HG03060 (cell line): ENCODE data around the gene POU6F1.
"Not testable (repeated sequence)": the region's sequence is repeated elsewhere in the genome, so short reads cannot be mapped to it uniquely, and the experiment has no call there.

Experiments
- ATAC-seq: cut with Tn5 transposase; IDR thresholded peaks from one replicate; pipeline ENCODE4 v1.9.1; 2021; ENCODE audit warnings: low read depth, moderate number of reproducible peaks; ENCODE audit not compliant: unreplicated experiment

POU6F1 gene, protein sequence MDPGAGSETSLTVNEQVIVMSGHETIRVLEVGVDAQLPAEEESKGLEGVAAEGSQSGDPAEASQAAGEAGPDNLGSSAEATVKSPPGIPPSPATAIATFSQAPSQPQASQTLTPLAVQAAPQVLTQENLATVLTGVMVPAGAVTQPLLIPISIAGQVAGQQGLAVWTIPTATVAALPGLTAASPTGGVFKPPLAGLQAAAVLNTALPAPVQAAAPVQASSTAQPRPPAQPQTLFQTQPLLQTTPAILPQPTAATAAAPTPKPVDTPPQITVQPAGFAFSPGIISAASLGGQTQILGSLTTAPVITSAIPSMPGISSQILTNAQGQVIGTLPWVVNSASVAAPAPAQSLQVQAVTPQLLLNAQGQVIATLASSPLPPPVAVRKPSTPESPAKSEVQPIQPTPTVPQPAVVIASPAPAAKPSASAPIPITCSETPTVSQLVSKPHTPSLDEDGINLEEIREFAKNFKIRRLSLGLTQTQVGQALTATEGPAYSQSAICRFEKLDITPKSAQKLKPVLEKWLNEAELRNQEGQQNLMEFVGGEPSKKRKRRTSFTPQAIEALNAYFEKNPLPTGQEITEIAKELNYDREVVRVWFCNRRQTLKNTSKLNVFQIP

GRCh38 chr12:51217968-51218606 lies at the start of gene POU6F1:
Gene POU6F1 (minus strand): TSS chr12:51218062. CDS start chr12:51206836, 11,226 bp downstream.
- no peak for ATAC-seq

- peak; percentile 69 for ATAC-seq
These were observed 47.2 kb upstream of the POU6F1 start for GRCh38 chr12:51265024-51265423.

DNA sequence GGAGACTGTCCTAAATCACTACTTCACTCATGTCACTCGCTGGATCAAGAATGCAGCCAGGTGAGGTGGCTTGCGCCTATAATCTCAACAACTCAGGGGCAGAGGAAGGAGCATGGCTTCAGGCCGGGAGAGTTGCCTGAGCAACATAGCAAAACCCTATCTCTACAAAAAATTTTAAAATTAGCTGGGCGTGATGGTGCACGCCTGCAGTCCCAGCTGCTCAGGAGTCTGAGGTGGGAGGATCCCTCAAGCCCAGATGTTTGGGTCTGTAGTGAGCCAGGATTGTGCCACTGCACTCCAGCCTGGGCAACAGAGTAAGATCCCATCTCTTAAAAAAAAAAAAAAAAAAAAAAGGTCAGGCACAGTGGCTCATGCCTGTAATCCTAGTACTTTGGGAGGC lies 46.4 kb upstream of the POU6F1 start:
- no peak for ATAC-seq

DNA sequence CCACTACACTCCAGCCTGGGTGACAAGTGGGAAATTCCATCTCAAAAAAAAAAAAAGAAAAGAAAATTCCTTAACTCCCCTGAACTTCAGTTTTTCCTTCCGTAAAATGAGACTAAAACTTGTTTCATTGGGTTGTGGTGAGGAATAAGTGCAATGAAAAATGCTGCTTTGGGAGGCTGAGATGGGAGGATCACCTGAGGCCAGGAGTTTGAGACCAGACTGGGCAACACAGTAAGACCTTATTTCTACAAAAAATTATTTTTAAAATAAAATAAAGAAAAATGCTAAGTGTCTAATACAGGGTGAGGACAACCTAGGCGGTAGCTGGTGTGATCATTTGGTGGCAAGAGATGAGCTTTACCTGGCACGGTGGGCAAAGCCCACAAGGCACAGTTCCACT lies 45.5 kb upstream of the POU6F1 start:
- no peak for ATAC-seq

- ATAC-seq, result no peak
These were observed 44.9 kb upstream of the POU6F1 start for GRCh38 chr12:51262758-51263177.

DNA sequence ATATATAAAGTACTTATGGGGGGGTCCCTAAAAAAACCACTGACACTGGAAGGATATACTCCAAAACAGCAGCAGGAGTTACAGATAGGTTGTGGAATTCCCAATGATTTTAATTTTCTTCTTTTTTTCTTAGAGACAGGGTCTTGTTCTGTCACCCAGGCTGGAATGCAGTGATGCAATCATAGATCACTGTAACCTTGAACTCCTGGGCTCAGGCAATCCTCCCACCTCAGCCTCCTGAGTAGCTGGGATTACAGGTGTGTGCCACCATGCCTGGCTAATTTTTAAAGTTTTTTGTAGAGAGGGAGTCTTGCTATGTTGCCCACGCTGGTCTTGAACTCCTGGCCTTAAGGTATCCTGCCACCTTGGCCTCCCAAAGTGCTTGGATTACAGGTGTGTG lies 41.7 kb upstream of the POU6F1 start:
- ATAC-seq, result not testable (repeated sequence)

DNA sequence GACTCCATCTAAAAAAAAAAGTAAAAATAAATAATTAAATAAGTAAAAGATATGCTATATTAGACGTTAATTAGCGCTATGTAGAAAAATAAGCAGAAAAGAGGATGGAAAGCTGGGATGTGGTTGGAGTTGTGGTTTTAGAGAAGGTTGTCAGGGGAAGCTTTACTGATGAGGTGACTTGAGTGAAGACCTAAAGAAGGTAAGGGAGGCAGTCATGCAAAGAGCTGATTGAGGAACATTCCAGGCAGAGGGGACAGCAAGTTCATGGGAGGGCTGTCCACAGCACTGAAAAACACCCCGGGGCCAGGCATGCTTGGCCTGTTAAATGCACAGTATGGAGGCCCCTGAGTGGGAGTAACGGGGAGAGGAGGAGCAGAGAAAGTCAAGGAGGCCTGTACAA lies 36.7 kb upstream of the POU6F1 start:
- ATAC-seq, result no peak

GRCh38 chr12:51253276-51253675 lies 35.4 kb upstream of the POU6F1 start:
- no peak for ATAC-seq

DNA sequence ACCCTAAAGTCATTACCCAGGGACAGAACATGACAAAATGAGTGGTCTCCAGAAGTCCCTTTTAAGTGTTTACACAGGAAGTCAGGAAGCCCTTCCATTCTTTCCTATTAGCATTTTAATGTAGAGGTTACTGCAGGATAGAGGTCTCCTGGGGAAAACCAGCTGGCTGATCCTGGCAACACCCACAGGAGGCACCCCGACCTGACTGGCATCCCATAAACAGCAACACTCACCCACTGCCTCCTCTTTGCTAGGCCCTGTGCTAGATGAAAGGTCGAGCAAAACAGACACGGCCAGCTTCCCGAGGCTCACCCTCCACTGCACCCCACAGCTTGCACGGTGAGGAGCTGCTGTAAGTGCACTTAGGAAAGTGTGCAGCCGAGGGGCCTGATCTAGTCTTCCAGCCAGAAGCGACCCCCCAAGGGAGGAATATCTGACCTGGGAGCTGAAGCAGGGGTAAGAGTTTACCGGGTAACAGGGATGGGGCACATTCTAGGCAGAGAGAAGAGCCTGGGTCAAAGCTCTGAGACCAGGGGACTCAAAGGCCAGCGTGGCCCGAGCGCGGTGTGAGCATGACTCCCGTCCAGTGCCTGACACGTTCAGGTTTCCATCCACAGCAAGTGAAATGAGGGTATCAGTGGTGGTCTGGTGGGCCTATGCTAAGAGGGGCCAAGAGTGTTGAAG lies 29.8 kb upstream of the POU6F1 start:
- ATAC-seq, result no peak

DNA sequence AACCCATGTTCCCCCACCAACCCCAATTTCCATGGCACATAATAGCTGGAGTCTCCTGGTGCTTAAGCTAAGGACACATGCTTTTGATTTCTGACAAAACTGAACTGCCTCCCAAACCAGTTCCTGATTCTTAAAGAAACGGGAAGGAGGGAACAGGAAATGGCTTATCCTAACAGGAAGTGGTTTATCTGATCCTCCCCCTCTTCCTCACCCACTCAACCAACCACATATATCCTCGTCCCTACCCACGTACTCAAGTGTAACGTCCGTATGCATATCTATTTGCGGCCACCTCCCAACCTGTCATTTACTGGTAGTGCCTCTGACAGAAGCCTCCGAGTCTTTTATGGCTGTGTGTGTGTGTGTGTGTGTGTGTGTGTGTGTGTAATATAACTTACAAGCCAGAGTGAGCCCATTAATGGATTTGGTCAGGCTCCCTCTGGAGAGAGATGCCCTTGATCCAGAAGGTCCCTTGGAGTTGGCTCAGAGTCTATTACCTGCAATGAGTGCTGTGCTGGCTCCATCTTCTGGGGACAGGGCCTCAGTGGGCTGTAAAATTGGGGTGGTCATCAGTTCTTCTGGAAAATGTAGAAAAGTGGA lies 28.5 kb upstream of the POU6F1 start:
- no peak for ATAC-seq

DNA sequence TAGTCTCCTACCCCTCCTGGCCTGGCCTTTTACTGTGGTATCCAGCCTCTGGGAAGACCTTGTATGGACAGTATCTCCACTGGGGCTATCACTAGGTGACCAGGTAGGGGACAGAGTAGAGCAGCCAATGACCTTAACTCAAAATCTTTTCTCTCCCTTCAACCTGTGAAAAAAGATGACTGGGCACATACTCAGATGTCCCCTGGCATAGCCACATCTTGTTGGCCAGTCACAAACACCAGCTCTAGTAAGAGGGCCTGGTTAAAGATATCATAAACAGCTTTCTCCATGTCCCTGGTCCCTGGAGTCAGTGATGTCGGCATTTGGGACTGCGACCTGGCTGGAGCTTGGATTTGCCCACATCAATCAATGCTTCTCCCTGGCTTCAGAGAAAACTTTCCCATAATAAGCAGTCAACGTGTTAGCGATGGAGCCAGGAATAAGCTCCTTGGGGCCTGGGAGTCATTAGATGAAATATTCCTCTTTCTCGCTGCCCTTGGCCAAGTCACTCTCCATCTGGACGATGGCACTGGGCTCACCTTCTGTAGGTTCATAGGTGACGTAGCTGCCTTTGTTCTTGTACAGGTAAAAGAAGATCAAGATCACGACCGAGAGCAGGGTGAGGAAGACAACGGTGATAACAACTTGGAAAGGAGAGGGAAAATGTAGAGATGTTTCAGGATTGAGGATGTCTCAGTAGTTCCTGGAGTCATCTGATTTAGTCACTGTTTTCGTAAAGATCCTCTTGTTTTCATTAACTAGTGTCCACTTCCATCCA lies 27.8 kb upstream of the POU6F1 start:
- no peak for ATAC-seq

GRCh38 chr12:51244269-51244668 lies 26.4 kb upstream of the POU6F1 start:
- no peak for ATAC-seq

DNA sequence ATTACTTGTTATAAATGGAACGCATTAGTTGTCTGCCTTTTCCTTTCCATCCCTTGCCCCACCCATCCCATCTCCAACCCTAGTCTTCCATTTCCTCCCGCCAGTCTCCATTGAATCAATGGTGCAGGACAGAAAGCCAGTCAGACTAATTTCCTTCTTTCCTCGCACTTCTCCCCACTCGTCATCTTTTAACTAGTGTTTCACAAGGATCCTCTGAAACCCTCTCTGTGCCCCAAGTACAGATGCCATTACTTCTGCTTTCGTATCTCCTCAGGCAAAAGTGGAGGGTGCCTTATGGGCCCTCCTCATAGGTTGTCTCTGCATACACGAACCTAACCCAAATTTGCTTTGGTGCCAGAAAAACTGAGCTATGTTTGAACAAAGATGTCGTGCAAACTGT lies 25.0 kb upstream of the POU6F1 start:
- no peak for ATAC-seq

GRCh38 chr12:51242120-51242519 lies 24.3 kb upstream of the POU6F1 start:
- no peak for ATAC-seq

DNA sequence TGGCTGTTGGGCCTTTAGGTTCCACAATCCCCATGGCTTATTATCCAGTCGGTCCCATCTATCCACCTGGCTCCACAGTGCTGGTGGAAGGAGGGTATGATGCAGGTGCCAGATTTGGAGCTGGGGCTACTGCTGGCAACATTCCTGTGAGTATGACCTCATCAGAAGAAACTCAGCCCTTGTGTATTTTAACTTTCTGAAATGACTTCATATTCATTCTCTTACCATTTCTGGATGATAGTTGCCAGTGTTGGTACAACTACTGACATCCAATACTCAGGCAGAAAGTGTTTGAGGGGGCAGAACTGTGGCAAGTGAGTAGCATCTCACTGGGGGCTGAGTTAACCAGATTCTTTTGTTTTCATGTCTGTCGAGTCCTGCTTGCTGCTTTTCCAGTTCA lies 23.1 kb upstream of the POU6F1 start:
- ATAC-seq, result no peak

GRCh38 chr12:51238510-51239334 lies 20.9 kb upstream of the POU6F1 start, which contains the start of gene DAZAP2:
Gene DAZAP2 (plus strand): TSS chr12:51238826. CDS start chr12:51238908, 82 bp downstream.
- ATAC-seq, result peak; percentile 61

- ATAC-seq, result peak; percentile 6
These were observed 20.2 kb upstream of the POU6F1 start for GRCh38 chr12:51238037-51238509.

DNA sequence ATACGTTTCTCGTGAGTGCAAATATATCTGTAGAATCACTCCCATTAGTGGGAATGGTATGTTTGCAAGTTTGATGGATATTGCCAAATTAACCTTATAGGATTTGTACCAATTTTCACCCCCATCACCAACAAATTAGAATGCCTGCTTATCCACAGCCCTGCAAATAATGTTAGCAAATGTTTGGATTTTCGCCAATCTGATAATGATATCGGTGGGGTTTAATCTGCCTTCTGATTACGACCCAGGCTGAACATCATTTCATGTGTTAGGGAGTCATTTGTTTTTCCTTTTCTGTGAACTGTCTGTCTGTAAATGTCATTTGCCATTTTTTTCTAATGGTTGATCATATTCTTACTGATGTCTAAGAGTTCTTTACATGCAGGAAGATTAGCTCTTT lies 16.7 kb upstream of the POU6F1 start:
- no peak for ATAC-seq

DNA sequence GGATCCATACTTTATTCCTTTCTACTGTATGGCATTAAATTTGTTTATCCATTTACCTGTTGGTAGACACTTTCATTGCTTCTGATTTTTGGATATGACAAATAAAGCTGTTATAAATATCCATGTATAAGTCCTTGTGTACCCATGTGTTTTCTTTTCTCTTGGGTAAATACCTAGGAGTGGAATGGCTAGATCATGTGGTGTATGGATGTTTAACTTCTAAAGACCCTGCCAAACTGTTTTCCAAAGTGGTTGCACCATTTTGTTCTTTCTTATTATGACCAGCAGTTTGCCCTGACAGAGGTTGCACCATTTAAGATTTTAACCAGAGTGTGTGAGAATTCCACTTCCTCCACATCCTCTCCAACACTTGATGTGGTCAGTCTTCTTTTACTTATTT lies 14.8 kb upstream of the POU6F1 start:
- ATAC-seq, result no peak
